Calu3 (cell line): Measurements from ENCODE around the gene SMPD3. TPM values are rescaled to one million over a fixed set of nuclear protein-coding genes. Genes with fewer than 3 reads are reported as not detected.

ENCODE experiments used
- BruUV-seq: library from RNA; stranded (reverse); fragments of 400-500 nt; replicated peaks from 2 replicates; lab custom pipeline; 2021; lab: Mats Ljungman, UMichigan
- CTCF ChIA-PET: fragments of 300-600 bp; sonication (Branson Sonifier 250); formaldehyde crosslinking; loops from one replicate; lab custom pipeline; 2022; ENCODE audit warnings: antibody characterized with exemption; lab: Charles Lee
- DNase-seq: peaks from one replicate; pipeline ENCODE4 v3.0.0; 2022
- H3K27ac Mint-ChIP-seq: one replicate; pipeline ENCODE4 v1.8.0; 2022; ENCODE audit warnings: mixed read lengths; ENCODE audit not compliant: unreplicated experiment
- H3K27me3 Mint-ChIP-seq: one replicate; pipeline ENCODE4 v1.8.0; 2022; ENCODE audit warnings: mixed read lengths; ENCODE audit not compliant: unreplicated experiment
- H3K36me3 Mint-ChIP-seq: one replicate; pipeline ENCODE4 v1.8.0; 2022; ENCODE audit warnings: mild to moderate bottlenecking, moderate library complexity, mixed read lengths; ENCODE audit not compliant: insufficient read depth, unreplicated experiment
- H3K4me1 Mint-ChIP-seq: one replicate; pipeline ENCODE4 v1.8.0; 2022; ENCODE audit warnings: mild to moderate bottlenecking, low read depth, mixed read lengths; ENCODE audit not compliant: unreplicated experiment
- H3K4me3 Mint-ChIP-seq: one replicate; pipeline ENCODE4 v1.8.0; 2022; ENCODE audit warnings: mild to moderate bottlenecking, low read depth, moderate library complexity, mixed read lengths; ENCODE audit not compliant: unreplicated experiment
- H3K9me3 Mint-ChIP-seq: one replicate; pipeline ENCODE4 v1.8.0; 2022; ENCODE audit warnings: low read depth, mixed read lengths; ENCODE audit not compliant: unreplicated experiment
- CTCF ChIP-seq: fragments of 200-600 bp; IDR thresholded peaks from one replicate; pipeline ENCODE4 v1.8.0; 2022; ENCODE audit warnings: antibody characterized with exemption; ENCODE audit not compliant: unreplicated experiment
- intact Hi-C: fragments of 100-400 bp; cut with micrococcal nuclease; formaldehyde crosslinking; loops from one replicate; pipeline ENCODE4 v1.10.0; 2022; ENCODE audit not compliant: unreplicated experiment
- total RNA-seq: library from RNA; stranded (reverse); gene quantifications from 2 replicates; pipeline ENCODE4 v1.2.3, GENCODE V29; 2022

The SMPD3 gene
- total RNA-seq, 1 experiment from 2014 or later = 0.42 TPM

- Mint-ChIP-seq H3K27me3 (no peaks in the 10 kb centered on the region), H3K4me1 (no peaks in the 10 kb centered on the region), H3K36me3 (peaks cover 19% of the 10 kb centered on the region), H3K27ac (no peak overlapping the region), H3K9me3 (no peaks in the 10 kb centered on the region), H3K4me3 (no peak overlapping the region)
- BruUV-seq = no TSS peak
- CTCF ChIA-PET = no interaction called here
- no peak for TF ChIP-seq CTCF
- intact Hi-C loops = no loop called here
- DNase-seq = no peak
Observed at GRCh38 chr16:68343137-68343536, 105.2 kb downstream of the SMPD3 start.

GRCh38 chr16:68342620-68343019 lies 105.7 kb downstream of the SMPD3 start:
- peaks cover 19% of the 10 kb centered on the region for H3K36me3 Mint-ChIP-seq
- H3K9me3 Mint-ChIP-seq = no peaks in the 10 kb centered on the region
- H3K4me1 Mint-ChIP-seq = no peaks in the 10 kb centered on the region
- H3K27ac Mint-ChIP-seq = no peak overlapping the region
- TF ChIP-seq CTCF = no peak
- CTCF ChIA-PET = no interaction called here
- DNase-seq = no peak
- no peaks in the 10 kb centered on the region for H3K27me3 Mint-ChIP-seq
- intact Hi-C loops = no loop called here
- BruUV-seq = no TSS peak
- H3K4me3 Mint-ChIP-seq = no peak overlapping the region

GRCh38 chr16:68339214-68339613 lies 109.1 kb downstream of the SMPD3 start:
- BruUV-seq = no TSS peak
- Mint-ChIP-seq H3K4me1 (no peaks in the 10 kb centered on the region), H3K9me3 (no peaks in the 10 kb centered on the region), H3K27me3 (no peaks in the 10 kb centered on the region), H3K4me3 (no peak overlapping the region), H3K27ac (no peak overlapping the region), H3K36me3 (peaks cover 7% of the 10 kb centered on the region)
- CTCF ChIA-PET = no interaction called here
- intact Hi-C loops = no loop called here
- DNase-seq = no peak
- TF ChIP-seq CTCF = no peak

DNA sequence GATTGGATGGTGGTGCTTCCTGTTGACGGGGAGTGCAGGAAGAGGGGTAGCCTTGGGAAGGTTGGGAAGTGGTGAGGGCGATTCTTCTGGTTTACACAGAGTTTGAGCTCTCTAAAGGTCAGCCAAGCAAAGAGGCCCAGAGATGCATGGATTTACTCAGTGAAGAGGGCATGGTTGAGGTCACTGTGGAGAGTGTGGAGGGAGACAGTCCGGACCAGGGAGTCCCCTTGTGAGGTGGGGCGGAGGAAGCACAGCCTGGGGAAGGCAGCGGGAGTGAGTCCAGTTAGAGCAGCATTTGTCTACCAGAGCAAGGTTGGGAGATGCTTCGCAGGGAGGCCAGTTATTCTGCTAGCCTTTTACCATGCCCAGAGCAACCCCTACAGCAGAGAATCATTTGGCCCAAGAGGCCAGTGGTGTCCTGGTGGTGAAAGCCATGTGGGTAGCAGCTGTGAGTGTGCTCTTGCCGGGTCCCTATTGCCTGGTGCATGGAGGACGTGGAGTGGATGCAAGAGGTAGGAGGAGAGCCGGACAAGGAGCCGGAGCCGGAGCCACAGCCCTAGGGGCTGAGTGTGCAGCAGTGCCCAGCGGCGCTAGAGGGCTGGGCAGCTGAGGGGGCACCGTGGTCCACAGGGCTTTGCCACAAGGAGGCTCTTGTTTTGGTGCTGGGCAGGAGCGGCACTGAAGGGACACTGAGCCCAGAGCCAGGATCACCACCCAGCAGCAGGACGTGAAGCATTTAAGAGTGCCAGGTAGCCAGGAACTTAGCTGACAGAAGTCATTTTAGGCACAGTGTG lies 109.8 kb downstream of the SMPD3 start:
- Mint-ChIP-seq H3K27ac (no peak overlapping the region), H3K36me3 (peaks cover 8% of the 10 kb centered on the region), H3K4me3 (no peak overlapping the region), H3K9me3 (no peaks in the 10 kb centered on the region), H3K27me3 (no peaks in the 10 kb centered on the region), H3K4me1 (no peaks in the 10 kb centered on the region)
- DNase-seq = no peak
- BruUV-seq = no TSS peak
- CTCF ChIA-PET = no interaction called here
- intact Hi-C loops = no loop called here
- TF ChIP-seq CTCF = no peak
